ENCODE results near the gene ID3.

- no peak for TF ChIP-seq CTCF (conservative IDR thresholded peaks at IDR 0.05)
- no peak for TF ChIP-seq EZH2 (IDR thresholded peaks at IDR 0.05; ENCODE audit: low read depth)
Measured at GRCh38 chr1:23555270-23555985, 3.9 kb downstream of the ID3 start.

Measured in PC-9 (cell line).